ENCODE measurements around the gene KIF26B.
"Not testable (repeated sequence)": the region's sequence is repeated elsewhere in the genome, so short reads cannot be mapped to it uniquely, and the experiment has no call there.

Gene KIF26B

DNA sequence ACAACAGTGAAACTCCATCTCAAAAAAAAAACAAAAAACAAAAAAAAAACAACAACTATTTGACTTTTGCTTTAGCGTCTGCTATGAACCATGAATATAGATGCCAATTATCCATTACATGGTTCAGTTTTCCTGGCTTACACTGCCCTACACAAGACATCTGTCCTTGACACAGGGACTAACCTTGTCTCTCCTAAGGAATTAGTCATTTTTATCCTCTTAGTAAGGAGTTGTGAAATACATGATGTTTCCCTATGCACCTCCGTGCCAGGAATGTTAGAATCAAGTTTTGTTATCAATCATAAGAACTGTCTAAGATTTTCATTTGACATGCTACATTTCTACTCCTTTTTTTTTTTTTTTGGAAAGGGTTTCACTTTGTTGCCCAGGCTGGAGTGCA, 241.8 kb downstream of the KIF26B start:
- no peak for DNase-seq

DNA sequence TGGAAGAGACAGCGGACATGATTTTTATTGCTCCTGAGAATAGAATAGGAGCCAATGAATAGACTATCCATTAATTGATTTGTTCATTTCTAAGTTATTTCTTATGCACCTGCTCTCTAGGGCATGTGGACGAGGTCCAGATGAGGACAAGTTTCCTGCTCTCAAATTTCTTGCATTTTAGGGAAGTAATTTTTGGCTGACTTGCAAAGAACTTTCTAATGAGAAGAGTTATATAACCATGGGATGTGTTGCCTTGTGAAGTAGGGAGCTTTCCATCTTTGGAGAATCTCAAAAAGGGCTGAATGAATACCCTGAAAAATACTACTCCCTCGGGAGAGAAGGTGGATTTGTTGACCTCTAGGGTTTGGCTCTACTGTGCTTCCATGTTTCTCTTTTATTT, 243.0 kb downstream of the KIF26B start:
- no peak for DNase-seq

DNA sequence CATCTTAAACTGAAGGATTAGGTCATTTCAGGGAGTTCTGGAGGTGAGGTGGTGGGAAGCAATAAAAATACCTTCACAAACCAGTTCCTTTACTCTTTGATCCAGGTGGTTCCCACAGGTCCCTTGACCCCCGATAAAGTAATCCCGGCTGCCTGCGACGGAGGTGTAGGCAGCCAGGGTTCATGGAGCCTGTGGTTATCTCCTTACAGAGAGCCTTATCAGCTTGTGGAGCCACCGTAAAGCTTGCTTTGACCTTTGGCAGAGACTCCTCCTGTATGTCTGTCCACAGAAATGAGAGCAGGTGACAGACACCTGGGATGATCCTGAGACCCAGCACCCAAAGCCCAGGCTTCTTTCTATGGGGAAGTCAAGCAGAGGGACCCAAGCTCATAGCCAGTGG, 243.4 kb downstream of the KIF26B start:
- DNase-seq = no peak

DNA sequence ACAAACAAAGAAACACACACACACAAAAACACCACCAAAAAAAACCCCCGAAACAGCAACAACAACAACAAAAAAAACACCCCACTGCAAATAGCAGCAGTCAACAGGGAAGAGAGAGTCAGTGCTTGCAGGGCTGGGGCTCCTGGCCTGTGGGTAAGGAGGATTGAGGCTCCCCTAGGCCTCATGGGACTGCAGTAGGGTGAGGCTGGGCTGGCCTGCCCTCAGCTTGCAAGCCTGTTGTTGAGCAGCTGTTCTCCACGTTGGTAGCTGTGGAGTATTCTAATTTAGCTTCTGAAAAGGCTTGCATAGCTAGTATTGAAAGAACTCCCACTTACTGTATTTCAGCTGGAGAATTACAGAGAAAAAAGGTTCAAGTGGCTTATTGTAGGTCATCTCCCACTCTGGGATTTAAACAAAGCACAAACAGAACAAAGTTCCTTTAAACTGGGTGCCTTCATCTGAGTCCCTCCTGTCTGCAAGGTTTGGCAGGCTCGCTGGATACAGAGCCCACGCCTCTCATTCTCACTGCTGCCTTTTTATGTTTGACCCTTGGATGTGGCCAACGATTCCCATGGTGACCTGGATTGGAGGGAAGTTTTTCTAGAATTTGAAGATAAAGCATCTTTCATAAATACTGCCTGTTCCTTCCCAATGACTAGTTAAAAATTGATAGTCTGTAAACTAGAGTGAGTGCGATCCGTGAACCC, 247.2 kb downstream of the KIF26B start:
- no peak for DNase-seq

DNA sequence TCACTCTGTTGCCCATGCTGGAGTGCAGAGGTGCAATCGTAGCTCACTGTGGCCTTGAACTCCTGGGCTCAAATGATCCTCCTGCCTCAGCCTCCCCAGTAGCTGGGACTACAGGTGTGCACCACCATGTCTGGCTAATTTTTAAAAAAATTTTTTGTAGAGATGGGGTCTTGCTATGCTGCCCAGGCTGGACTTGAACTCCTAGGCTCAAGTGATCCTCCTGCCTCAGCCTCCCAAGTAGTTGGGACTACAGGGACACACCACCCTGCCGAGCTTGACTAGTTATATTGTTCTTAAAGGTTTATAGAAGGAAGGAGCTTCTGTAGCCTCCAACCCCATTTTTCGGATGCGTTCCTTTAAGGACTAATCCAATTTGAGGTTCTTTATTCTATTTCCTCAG, 248.2 kb downstream of the KIF26B start:
- not testable (repeated sequence) for DNase-seq

DNA sequence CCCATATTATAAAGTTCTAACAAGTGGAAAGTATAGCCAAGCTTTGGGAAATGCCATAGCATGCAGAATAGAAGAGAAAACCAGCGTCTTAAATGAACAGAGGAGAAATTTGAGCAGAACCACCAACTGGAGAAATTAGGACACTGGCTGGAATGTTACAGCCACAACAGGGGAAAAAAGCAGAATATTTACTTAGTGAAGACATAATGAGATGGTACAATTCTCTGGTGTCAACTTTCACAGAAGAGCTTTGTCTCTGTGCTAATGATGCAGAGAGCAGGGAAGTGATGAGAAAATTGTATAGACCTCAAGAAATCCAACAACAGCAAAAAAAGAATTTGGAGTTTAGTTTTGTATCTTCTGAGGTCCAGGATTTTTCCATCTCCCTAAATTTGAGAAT, 249.7 kb downstream of the KIF26B start:
- no peak for DNase-seq

DNA sequence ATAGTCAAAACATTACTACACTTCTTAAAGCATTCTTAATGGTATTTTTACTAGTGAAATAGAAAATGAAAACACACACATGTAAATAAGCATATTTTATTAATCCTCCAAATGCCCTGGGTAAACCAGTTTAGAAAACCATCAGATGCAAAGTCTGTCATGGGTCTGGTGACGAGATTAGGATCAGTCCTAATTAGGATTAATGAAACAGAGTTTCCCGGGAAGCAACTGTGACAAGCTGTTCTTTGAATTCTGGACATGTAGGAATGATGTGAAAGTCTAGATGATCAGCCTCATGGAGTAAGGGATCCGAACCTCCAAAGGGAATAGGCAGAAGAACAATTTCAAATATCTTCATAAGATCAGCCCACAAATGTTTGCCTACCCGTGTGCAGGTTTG, 250.2 kb downstream of the KIF26B start:
- DNase-seq = no peak

DNA sequence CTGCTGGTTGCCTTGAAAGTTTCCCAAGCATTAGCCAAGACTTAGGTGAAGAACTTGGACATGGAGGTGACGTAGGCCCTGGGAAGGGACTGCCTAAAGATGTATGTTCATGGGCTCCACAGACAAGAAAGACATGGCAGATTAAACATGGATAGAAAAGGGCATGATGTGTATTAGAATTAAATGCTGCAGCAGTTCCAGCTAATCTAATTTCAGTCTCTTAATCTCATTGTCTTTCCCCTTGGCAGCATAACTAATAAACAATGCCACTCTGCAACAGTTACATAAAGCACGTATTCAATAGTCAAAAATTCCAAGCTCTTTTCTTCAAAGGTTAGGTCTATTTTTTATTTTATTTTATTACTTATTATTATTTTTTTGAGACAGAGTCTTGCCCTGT, 251.6 kb downstream of the KIF26B start:
- DNase-seq = no peak

DNA sequence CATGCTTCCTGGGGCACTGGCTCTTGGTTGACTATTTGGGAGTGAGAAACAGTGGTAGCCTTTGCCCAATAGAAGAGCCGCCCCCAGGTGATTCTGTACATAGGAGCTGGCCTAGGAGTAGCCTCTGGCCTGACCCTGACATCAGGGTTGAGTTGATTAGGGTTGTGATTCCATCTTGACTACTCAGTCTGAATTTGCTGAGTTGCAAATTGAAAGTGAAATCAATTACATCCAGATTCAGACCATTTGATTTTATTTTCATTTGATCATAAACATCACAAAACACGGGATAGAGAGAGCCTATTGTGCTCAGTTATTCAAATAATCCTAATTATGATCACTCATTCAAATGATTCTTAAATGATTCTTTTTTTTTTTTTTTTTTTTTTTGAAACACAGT, 253.2 kb downstream of the KIF26B start:
- no peak for DNase-seq

DNA sequence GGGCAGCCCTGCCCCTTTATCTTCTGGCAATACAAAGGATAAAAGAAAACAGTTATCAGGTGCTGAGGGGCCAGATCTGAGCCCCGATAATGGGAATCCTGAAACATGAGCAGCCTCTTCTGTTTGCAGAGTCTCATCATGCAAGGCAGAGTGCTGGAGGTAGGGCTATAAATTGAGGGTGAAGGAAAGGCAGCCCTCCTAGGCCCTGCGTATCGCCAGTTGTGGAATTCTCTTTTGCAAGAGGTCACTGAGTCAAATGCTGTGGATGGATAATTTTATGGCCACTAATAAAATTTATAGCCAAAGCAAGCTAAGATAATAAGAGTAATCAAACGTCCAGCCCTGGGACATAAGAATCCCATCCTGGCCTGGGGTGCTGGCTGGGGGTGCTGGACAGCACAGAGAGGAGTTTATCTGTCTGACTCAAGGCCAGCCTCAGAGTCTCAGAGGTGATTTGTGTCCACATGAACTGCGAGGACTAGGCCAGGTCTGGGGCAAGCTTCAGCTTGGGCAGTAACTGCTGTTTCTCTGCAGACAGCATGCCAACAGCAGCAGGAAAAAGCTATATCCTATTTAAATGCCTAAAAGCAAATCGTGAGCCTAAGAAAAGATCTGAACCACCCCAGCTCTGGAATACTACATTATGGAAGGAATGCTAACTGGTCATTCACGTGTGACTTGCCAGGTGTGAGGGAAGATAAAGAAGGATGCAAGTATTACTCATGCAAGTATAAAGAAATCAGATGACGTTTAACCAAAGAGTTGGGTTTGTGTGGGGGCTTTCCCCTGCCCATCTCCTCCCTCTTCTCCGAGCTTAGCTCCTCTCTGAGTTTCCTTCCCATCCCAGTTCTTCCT, 254.8 kb downstream of the KIF26B start:
- DNase-seq = no peak

DNA sequence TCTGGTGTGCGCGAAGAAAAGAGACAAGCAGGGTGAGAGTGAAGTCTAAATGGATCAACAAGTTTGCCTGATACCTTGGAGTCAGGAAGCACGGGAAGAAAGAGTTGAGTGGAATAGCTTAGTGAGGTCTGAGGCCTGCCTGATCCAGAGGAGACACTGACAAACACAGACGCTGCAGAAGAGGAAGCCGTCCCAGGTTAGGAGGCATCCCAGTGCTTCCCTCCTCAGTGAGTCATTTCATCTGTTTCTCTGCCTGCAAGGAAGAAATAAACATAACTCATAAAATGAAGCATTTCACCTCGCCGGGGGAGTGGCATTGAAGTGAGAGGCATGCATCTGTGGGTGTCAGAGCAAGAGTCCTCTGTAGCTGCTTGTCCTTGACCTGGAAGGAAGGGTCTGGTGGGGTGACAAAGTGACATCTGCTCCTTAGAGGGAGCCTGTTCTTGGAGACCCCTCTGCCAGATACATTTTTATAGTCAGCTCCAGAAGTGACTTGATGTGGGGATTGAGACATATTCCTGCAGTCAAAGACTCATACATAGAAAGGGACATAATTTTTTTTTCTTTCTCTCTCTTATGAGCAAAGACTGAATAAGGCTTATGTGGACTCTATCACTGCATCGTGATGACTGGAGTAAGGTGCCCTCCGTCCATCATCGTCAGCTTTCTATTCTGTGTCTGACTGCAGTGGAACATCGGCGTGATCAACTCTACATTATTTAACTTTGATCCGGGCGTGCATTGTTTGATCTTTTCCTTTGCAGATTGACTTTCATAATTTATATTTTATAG, 256.7 kb downstream of the KIF26B start:
- no peak for DNase-seq

DNA sequence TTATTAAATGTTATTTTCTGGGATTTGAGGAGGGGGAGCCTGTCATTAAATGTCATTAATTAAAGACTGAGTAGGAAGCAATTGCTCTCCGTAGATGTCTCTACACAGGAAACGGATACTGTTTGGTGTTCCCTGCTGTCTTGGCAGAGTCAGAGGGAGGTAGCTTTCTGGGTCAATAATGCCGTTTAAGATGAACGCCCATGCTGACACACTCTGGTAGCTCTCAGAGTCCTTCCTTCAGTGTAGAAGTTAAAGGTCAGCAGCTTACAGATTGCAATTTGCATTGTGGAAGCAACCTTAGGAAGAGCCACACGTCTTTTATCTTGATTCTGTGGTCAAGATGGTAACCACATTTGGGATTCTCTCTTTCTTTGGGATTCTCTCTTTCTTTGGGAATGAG, 257.5 kb downstream of the KIF26B start:
- no peak for DNase-seq

DNA sequence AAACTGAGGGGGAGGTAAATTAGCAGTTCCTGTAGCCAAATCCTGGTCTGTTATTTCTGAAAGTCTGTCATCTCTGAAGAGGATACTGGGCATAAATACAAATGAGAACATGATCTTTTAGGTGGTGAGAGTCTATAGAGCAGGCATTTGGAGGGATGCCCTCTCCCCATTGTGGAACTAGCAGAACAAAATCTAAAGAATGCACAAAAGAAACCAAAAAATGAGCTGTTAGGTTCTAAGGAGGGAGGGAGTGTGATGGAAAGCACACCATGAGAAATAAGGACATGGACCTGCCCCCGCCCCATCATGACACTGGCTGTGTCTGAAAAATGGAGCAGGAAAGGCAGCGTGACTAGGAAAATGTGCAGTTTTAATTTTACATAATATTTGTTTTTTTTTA, 262.0 kb downstream of the KIF26B start:
- DNase-seq = no peak

DNA sequence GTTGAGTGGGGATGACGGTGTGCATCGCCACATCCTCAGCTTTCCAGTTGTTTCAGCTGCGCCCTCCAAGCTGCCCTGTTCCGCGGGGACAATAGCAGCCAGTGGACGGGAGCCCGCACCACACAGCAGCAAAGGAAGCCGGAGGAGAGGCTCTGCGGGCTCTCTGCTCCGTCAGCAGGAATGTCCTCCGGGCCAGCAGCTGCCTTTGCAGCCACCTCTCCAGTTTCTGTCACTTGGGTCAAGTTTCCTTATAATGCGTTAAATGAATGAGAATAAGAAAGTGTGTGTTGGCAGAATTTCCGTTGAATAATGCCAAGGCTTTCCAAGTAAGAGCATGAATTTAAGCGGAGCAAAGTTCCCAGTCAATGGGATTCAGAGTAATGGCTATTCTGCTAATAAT, 263.3 kb downstream of the KIF26B start:
- no peak for DNase-seq

DNA sequence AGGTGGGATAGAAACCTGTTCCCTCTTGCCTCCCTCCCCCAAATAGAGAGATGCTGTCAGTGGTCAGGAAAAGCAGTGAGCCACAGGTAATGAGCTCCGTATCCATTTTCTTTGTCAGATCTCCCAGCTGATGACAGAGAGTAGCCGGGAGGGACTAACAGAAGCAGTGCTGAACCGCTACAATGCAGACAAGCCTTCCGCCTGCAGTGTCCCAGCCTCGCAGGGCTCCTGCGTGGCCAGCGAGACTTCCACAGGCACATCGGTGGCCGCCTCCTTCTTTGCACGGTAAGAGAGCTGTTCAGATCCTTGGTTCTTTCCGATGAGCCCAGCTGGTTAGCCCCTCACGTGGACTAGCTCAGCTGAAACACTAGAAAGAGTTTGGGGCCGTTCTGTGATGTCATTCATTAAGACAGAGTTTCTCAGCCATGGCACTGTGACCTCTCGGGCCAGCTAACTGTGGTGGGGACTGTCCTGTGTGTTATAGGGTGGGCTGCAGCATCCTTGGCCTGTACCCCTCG, 264.7 kb downstream of the KIF26B start:
- DNase-seq = no peak

DNA sequence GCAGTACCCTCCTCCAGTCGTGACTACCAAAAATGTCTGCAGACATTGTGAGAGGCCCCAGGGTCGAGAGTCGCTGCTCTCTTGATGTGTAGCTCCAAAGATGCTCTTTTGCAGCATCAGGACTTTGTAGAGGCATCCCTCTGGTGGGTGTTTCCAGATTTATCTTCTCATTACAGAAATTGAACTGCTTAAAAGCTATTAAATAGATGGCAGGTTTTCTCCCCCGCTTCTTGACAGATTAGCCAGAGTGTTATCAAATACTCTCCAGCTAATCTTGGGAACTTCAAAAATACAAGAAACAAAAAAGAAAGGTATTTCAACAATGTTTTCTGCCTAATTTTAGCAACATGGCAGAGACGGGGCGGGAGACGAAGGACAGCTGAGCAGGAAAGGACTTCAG, 265.2 kb downstream of the KIF26B start:
- no peak for DNase-seq

DNA sequence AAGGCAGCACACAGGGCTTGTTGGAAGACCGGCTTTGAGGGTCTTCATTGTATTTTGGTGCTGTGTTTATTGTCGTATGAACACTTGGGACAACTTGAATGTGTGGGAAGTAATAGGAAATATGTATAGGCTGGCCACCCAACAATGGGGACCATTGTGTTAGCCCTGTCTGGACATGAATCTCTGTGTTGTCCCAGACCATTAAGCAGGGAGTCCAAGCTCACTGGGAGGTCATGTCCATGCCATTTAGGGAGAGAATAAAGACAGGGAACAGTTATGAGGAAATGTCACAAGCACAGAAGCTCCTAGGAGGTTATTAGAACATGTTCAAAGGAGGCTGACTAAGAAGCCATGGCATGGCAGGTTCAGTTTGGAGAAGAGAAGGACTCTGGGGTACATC, 266.1 kb downstream of the KIF26B start:
- no peak for DNase-seq

DNA sequence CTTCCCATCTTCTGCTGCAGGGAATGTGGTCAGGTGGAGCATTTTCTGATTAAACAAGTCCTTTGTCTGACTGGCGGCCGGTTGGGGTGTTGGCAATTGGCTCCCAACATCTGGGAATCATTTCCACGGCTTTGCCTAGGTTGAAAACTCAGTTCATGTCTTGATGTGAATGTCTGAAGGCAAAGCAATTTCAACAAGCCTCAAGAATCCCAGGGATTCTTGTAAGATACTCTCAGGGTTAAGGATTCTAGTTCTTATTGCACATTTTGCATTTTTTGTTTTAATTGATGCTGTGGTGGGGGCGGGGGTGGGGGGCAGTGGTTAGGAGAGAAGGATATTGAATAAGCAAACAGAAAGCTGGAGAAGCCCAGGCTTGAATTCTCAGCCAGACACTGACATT, 273.9 kb downstream of the KIF26B start:
- DNase-seq = no peak

DNA sequence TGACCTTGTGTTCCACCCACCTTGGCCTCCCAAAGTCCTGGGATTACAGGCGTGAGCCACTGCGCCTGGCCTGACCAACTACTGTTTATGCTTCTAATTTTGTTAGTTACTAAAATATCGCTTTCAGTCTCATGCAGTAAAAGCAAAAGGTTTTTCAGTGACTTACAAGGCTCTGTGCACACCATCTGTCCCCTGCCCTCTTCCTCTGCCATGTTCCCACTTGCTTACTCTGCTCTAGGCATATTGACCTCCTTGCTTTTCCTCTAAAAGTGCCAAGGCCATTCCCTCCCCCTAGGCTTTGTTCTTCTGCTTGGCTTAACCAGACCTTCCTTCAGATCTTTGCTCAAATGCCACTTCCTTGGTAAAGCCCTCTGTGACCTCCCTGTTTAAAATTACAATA, 276.9 kb downstream of the KIF26B start:
- DNase-seq = no peak

DNA sequence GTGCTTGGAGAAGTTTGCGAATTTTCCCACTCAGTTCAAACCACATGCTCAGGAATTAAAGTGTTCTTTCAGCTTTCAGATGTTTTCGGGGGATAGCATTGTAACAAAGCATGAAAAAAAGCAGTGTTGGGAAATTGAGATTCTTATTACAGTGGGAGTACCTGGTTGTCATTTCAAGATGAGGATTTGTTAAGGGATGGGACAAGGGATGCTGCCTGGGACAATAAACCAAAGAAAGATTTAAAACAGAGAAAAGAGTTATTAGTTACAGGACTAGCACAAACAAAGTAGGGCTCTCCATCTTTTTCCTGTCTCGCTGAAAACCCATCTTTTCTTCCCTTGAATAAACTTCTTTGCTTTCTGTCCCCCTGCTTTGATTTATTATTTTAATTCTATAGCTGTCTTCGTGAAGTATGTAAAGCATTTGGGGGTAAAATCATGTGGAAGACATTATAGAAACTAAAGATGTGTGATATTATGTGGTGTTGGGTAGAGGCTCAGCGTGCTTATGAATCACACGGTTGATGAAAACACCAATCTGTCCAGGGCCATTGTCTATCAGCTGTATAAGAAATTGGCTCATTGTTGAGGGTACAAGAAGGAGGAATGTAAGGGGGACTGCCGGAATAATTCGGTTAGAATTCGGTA, 277.6 kb downstream of the KIF26B start:
- no peak for DNase-seq

DNA sequence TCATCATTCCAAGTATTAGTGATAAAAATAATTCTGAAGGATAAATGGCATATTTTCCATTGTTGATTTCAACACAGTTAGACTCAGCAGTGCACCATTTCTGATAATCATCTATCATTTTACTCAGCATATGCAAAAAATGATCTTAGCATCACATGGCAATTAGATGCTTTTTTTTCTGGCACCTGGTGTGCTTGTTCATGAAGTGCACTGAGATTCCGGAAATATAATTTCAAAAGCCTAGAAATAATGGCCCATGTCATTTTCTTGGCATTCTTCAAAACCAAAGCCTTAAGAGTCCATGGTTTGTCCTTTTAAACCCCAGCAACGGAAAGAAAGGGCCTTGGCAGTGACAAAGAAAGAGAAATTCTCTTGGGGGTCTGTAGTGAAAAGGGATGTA, 278.8 kb downstream of the KIF26B start:
- no peak for DNase-seq

DNA sequence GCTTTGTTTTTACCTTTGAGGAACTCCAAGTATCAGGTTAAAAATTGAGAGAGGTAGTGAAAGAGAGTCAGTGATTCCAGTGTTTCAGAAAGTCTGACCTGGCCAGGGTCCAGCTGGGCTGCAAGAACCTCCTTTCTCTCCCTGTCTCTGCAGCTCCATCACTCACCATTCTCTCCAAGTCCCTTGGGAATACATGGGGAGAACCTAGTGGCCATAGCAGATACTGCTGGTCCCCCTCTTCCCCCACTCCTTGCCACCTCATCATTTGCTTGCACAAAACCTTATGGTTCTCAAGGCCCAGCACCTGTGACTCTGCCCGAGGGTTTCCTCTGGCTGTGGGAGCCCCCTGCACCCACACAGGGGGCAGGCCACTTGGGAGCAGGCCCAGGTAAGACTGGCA, 279.5 kb downstream of the KIF26B start:
- no peak for DNase-seq

DNA sequence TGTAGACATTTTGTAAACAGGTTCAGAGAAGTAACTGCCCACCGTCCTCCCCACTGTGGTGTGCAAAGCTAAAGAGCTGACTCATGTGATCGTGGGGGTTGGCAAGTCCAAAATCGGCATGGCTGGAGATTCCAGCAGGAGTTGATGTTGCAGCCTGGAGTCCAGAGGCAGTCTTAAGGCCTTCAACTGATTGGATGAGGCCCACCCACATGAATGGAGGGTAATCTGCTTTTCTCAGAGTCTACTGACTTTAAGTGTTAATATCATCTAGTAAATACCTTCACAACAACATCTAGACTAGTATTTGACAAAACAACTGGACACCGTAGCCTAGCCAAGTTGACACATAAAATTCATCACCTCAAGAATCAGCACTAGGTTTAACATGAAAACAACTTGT, 281.6 kb downstream of the KIF26B start:
- no peak for DNase-seq
